GM19035 (cell line): ENCODE measurements around the gene MACROD2.

Experiments
- ATAC-seq: cut with Tn5 transposase; IDR thresholded peaks from one replicate; pipeline ENCODE4 v1.9.1; 2021; ENCODE audit not compliant: unreplicated experiment

MACROD2 gene

DNA sequence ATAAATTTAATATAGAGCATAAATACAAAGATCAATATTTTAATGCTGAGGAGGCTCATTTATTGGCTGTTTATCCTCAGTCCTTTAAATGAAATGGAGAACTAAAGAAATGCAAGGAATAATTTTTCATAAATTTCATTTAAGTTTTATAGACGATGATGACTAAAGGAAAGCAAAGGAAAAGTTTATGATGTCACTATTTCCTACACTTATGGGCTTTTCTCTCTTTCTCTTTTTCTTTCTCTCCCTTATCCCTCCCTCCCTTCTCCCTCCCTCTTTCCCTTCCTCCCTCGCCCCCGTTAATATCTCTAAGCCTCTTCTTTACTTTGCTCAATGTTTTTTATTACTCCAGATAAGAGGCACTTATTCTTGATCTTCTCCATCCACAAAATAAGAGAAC lies 1231.8 kb downstream of the MACROD2 start:
- ATAC-seq, result no peak

DNA sequence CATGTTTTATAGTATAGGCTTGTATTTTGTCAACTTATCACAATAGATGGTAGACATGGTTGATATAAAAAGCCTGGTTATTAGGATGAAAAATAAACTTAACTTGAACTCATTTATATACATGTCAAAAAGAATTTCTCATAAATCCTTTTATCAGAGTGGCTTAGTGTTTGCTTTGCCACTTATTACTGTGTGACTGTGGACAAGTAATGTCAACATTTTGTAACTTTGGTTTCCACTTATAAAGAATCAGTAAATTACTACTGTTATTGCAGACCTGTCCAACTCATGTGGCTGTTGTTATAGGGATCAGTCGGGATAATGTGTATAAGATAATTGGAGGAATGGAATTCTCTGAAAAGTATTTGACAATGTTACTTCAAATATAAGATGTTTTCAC lies 1236.9 kb downstream of the MACROD2 start:
- no peak for ATAC-seq

DNA sequence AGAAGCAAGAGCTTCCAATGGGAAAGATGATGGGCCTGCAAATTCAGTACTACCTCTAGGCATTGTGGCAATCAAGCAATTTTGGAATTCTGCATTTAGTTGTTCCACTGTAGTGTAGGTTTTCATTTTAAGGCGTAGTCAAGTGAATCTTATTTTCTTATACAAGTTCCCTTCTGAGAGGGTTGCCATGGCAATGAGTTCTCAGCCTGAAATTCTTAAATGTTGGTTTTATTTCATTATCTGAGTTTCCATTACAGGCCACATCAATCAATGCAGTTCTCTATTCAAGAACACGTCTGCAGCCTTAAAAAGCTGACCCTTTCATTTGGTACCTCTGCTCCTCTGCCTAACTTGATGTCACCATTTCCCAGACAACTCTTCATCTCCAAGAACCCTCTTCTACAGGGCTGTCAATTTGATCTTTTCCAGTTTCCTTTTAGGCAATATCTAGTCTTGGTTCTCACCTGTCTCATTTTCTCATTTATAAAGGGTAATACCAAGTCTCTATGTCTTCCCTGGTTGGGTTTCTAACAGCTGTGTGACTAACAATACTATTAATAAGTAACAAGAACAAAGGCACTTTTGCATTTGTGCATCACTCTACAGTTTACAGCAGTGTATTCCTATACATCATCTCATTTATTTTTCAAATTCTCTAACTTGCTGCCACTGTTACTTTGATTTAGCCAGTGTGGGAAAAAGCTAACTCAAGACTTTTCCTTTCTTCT lies 1240.3 kb downstream of the MACROD2 start:
- ATAC-seq, result no peak

DNA sequence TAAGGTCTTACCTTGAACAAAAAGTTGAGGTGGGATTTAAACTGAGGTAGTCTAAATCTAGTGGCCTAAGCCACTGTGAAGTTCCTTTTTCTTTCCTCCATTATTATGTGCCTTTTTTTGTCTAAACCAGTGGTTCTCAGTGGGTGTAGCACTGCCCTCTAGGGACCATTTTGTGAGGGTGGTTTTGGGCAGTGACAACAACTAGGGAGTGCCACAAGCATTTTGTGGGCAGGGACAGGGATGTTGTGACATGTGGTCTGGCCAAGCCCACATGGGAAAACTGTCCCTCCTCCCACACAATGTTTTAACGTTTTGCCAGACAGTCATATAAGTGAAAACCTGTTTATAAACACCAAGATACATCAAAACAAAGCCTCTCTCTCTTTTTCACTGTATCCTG lies 1241.5 kb downstream of the MACROD2 start:
- peak; percentile 74 for ATAC-seq

- no peak for ATAC-seq
Observed at GRCh38 chr20:15239542-15240206, 1244.4 kb downstream of the MACROD2 start.

GRCh38 chr20:15240801-15241200 lies 1245.5 kb downstream of the MACROD2 start:
- ATAC-seq, result no peak

GRCh38 chr20:15241681-15242080 lies 1246.4 kb downstream of the MACROD2 start:
- no peak for ATAC-seq

- ATAC-seq, result no peak
Observed at GRCh38 chr20:15242773-15243172, 1247.5 kb downstream of the MACROD2 start.

GRCh38 chr20:15245896-15246295 lies 1250.6 kb downstream of the MACROD2 start:
- no peak for ATAC-seq

GRCh38 chr20:15248618-15249395 lies 1253.5 kb downstream of the MACROD2 start:
- ATAC-seq, result peak; percentile 76

GRCh38 chr20:15251171-15251570 lies 1255.9 kb downstream of the MACROD2 start:
- ATAC-seq, result no peak

GRCh38 chr20:15252304-15252703 lies 1257.0 kb downstream of the MACROD2 start:
- ATAC-seq, result no peak

DNA sequence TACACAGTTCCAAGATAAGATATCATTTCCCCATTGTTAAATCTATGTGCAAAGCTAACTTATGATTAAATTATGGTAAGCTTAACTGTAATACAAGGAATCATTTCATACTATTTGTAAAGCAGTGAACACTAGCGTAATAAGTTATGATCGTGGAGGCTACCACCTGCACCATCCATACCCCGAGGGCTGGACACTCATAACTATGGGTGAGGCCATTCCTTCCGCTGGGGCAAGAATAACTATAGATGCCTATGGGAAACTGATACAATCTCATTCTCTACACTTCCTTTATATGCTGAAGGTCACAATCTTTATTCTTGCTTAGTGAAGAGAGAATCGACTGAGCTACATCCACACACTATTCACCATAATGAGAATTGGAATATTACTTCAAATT lies 1258.1 kb downstream of the MACROD2 start:
- no peak for ATAC-seq

- no peak for ATAC-seq
Observed at GRCh38 chr20:15256676-15257568, 1261.6 kb downstream of the MACROD2 start.

DNA sequence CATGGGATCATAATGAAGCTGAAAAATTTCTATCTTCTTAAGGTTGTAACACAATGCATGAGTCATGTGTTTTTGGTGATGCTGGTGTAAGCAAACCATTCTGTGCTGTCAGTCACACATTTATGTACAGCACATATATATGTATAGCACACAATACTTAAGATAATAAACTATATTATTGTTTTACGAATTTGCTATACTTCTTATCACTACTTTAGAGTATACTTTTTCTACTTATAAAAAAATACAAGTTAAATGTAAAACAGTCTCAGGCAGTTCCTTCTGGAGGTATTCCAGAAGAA lies 1262.2 kb downstream of the MACROD2 start:
- ATAC-seq, result no peak

DNA sequence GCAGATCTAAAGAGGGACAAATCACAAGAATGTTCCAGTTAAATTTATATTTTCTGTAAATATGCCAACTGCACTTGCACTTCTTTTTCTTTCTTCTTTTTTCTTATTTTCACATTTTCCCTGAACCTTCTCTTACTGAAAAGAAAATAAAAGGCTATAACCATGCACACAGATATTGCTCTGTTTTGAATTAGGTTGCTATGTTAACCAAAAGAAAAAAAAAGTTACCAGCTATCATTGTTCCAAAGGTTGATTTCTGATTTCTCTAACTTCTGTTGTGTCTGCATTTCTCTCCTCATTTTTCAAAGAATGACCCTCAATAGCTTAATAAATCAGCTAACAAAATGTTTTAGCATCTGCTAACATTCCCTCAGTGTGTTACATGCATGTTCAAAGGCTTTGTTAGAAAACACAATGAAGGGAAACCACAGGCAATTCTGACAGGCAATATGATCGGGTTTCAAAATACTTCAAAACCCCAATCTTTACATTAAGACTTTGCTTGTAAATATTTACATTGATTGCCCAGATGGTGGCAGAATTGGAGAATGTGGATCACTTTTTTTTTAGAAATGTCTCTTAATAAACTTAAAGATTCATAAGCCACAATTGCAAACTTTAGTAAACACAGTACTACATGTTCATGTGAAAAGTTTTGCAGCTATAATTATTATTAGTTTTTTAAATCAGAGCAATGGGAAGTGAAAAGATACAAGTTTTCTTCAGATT lies 1270.4 kb downstream of the MACROD2 start:
- no peak for ATAC-seq

GRCh38 chr20:15267935-15268334 lies 1272.6 kb downstream of the MACROD2 start:
- peak; percentile 58 for ATAC-seq

DNA sequence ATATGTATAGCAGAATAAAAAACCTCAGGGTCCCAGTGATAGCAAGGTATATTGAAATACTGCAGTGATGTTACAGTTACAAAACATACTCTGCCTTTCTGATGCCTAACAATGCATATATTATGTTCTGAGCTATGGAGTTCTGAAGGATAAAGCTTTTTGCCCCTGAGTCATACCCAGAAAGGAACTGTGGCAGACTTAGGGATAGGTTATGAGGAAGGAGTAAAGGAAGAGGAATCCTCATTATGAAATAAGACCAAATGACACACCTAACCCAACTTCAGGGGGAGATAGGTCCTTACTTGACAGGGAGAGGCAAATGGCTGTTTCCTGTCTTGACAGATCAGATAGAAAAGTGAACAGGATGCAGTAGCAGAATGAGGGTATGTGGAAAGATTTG lies 1282.7 kb downstream of the MACROD2 start:
- no peak for ATAC-seq

DNA sequence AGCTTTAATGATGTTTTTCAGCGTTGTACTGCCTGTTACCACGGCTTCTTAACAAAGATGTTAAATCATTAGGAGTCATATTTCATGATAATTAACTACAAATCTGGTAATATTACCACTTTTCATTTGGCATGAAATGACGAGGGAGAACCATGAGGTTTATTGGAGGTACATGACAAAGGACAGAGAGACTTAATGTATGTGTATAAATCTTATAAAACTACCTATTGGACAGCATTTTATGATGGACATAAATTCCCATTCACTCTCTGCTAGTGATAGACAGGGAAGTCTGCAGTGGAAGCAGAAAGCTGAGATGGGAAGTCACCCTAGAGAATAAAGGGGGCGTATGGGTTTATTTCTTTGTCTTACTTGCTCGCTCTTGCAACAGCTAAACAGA lies 1292.0 kb downstream of the MACROD2 start:
- no peak for ATAC-seq

DNA sequence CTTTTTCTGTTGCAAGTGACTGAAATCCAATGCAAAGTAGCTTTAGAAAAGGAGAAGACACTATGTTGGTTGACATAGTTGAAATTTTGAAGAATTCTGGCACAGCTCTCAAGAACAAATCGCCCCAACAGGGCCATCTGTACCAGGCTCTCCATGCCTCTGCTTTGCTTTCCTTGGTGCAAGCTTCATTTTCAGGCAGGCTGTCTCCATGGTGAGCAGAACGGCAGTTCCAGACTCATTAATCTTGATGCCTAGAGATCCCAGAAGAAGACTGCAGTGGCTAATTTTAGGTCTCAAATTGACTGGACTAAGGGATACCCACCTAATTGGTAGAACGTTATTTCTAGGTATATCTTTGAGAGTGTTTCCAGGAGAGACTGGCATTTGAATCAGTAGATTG lies 1292.8 kb downstream of the MACROD2 start:
- no peak for ATAC-seq
